Mucosa of descending colon (tissue), 3 donors: Measurements from ENCODE around the gene E2F6. TPM values are rescaled to one million over a fixed set of nuclear protein-coding genes. Genes with fewer than 3 reads are reported as not detected.
A peak's percentile ranks its signal among the peaks of the same experiment; 100 is the strongest.

Experiments used
- ATAC-seq: fragments of 200-7000 bp; cut with Tn5 transposase; one replicate; pipeline ENCODE4 v1.9.1; 2020; ENCODE audit warnings: mild to moderate bottlenecking, moderate library complexity
- DNase-seq, 3 donors: peaks; one replicate each; pipeline ENCODE4 v3.0.0-alpha.2; 2020
- H3K36me3 ChIP-seq: fragments of 200-600 bp; one replicate; pipeline ENCODE4 v1.8.0; 2021; ENCODE audit warnings: low read depth, mild to moderate bottlenecking
- H3K4me1 ChIP-seq: fragments of 200-600 bp; one replicate; pipeline ENCODE4 v1.8.0; 2021; ENCODE audit warnings: low read depth, mild to moderate bottlenecking
- H3K4me3 ChIP-seq: fragments of 200-600 bp; one replicate; pipeline ENCODE4 v1.8.0; 2021; ENCODE audit warnings: mild to moderate bottlenecking
- H3K9me3 ChIP-seq: fragments of 200-600 bp; one replicate; pipeline ENCODE4 v1.8.0; 2021; ENCODE audit warnings: mild to moderate bottlenecking
- intact Hi-C, 2 donors: fragments of 100-400 bp; cut with DNase I in 1 of 2; cut with micrococcal nuclease in 1 of 2; formaldehyde crosslinking; loops; one replicate each; pipeline versions ENCODE4 v1.11.0 to v1.11.1; 2022; cut with DNase I, micrococcal nuclease
- total RNA-seq, 3 donors: library from RNA; stranded (reverse); fragmentation: NEBNext Ultra II Directional in 2 of 3; extraction: Animal tissue kit (Norgen Biotek cat#: 25700) in 2 of 3; gene quantifications; one replicate each; pipeline versions ENCODE4 v1.2.1 to v1.2.4, GENCODE V29; 2021 to 2023
- TF ChIP-seq, protein P1 (sequence below): fragments of 200-600 bp; IDR thresholded peaks from one replicate; pipeline ENCODE4 v1.8.0; 2022; ENCODE audit warnings: antibody characterized with exemption, mild to moderate bottlenecking
- donor health status: DM: no; HTN: no; CAD: no; lungs with moderate emphysema.
- donor health status: DM: no; HTN: no; CAD: no.
- donor health status: DM: no; HTN: yes; CAD: no.

Gene E2F6
- total RNA-seq, 3 donors from 2014 or later: 4.3 to 12.6 (median 5.6) TPM

DNA sequence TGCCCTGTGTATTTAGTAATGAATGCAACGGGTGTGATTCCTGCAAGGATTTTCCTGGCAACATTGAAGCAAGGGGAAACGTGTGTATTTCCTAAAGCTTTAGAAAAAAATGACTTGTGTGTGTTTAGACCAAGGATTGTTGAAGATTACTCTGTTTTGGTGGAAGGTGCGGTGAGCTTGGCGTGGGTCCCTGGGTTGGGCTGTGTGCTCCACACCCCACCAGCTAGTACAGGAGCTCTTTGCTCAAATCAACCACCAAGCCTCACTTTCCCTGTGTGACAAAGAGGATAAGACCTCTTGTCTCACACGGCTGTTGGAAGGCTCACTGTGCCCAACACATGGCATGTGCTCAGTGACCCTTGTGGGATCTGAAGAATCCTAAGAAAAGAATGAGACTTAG, 46.5 kb upstream of the E2F6 start:
- no peak for ATAC-seq
- TF ChIP-seq, protein P1, sequence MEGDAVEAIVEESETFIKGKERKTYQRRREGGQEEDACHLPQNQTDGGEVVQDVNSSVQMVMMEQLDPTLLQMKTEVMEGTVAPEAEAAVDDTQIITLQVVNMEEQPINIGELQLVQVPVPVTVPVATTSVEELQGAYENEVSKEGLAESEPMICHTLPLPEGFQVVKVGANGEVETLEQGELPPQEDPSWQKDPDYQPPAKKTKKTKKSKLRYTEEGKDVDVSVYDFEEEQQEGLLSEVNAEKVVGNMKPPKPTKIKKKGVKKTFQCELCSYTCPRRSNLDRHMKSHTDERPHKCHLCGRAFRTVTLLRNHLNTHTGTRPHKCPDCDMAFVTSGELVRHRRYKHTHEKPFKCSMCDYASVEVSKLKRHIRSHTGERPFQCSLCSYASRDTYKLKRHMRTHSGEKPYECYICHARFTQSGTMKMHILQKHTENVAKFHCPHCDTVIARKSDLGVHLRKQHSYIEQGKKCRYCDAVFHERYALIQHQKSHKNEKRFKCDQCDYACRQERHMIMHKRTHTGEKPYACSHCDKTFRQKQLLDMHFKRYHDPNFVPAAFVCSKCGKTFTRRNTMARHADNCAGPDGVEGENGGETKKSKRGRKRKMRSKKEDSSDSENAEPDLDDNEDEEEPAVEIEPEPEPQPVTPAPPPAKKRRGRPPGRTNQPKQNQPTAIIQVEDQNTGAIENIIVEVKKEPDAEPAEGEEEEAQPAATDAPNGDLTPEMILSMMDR: no peak
- Histone ChIP-seq H3K4me1 (no peaks in the 10 kb centered on the region), H3K9me3 (no peaks in the 10 kb centered on the region), H3K4me3 (no peak overlapping the region), H3K36me3 (no peaks in the 10 kb centered on the region)
- intact Hi-C loops: no loop called here
- no peak for DNase-seq

DNA sequence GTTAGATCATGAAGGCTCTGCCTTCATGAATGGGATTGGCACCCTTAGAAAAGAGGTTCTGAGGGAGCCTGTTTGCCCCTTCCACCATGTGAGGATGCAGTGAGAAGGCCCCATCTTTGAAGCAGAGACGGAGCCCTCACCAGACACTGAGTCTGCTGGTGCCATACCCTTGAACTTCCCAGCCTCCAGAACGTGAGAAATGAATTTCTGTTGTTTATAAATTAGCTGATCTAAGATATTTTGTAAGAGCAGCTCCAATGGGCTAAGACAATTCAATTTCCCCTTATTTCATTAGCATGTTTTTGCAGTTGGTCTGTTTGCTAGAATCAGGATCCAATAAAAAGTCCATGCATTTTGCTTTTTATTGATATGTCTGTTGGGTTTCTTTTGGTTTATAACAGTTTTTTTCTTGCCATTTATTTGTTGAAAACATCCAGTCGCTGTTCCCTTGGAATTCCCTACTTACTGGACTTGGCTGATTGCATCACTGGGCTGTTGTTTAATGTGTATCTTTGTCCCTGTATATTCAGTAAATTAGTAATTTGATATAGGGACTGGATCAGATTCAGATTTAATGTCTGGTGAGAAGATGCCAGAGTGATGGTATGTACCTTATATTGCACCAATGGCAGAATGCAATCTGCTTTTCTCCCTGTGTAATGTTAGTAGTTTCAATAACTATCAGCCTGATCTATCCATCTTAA, 43.8 kb upstream of the E2F6 start:
- H3K4me1 ChIP-seq: no peaks in the 10 kb centered on the region
- intact Hi-C loops: no loop called here
- H3K4me3 ChIP-seq: no peak overlapping the region
- ATAC-seq (no peak), DNase-seq (no peak)
- no peaks in the 10 kb centered on the region for H3K9me3 ChIP-seq
- H3K36me3 ChIP-seq: no peaks in the 10 kb centered on the region
- TF ChIP-seq, protein P1: no peak

DNA sequence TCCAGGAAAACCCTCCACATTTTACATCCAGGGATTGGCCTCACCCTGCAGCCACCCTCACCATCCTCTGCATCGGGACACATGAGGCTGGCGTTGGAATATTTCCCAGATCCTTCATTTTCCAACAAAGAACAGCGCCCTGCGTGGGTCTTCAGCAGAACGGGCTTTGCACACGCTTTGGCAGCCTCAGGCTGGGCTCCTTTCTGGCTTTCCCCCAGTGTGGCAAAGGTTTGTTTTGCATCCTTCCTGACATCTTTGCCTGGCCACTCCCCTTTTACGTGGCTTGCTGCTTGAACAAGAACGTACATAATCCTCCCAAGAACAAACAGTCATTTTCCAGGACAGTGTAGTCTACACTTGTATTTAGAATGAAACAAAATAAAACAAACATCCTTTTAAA, 42.3 kb upstream of the E2F6 start:
- H3K4me1 ChIP-seq: no peaks in the 10 kb centered on the region
- intact Hi-C loops: no loop called here
- no peaks in the 10 kb centered on the region for H3K9me3 ChIP-seq
- DNase-seq (peak in 1 of 3 donors; percentile 10), ATAC-seq (no peak)
- TF ChIP-seq, protein P1: no peak
- no peaks in the 10 kb centered on the region for H3K36me3 ChIP-seq
- H3K4me3 ChIP-seq: no peak overlapping the region

DNA sequence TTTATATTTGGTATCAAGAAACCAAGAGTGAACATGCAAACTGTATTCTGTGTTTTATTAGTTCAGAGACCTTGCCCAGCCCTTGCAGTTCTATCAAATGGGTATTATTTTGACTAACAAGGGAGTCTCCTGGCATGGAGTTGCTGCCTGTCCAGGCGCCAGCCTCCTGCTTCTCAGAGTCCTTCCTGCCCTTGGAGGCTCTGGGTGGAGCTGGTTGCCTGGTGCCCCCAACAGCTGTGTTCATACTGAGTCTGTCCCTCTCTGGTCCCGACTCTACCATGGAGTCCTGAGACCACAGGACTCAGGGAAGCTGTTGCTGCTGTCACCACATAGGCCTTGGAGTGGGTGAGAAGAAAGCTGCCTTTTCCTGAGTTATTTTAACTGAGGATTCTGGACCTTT, 41.6 kb upstream of the E2F6 start:
- no peaks in the 10 kb centered on the region for H3K9me3 ChIP-seq
- DNase-seq: no peak
- ATAC-seq: no peak
- intact Hi-C loops: no loop called here
- TF ChIP-seq, protein P1: no peak
- no peak overlapping the region for H3K4me3 ChIP-seq
- no peaks in the 10 kb centered on the region for H3K4me1 ChIP-seq
- H3K36me3 ChIP-seq: no peaks in the 10 kb centered on the region

DNA sequence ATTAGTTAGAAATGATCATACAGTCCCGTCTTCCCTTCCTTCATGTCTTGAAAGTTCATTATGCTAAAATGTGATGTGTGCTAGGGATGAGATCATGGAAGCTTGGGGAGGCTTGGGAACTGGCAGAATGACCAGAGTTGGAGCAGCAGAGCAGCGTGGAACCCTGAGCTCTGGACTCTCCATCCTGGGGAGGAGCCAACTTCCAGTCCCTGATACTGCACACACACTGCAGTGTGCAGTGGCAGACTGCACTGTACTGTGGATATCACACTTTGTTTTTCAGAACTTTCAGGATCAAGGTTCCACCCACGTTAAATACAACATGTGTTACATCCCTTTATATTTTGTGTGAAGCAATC, 40.6 kb upstream of the E2F6 start:
- no peak for ATAC-seq

More for the DNA sequence above, 40.6 kb upstream of the E2F6 start:
- no peaks in the 10 kb centered on the region for H3K9me3 ChIP-seq
- no peak for DNase-seq
- H3K36me3 ChIP-seq: no peaks in the 10 kb centered on the region
- TF ChIP-seq, protein P1: no peak
- intact Hi-C loops: no loop called here
- no peaks in the 10 kb centered on the region for H3K4me1 ChIP-seq
- H3K4me3 ChIP-seq: no peak overlapping the region
